ENCODE measurements around the gene ATXN7L1.
A peak's percentile ranks its signal among the peaks of the same experiment; 100 is the strongest.

The ATXN7L1 gene

DNA sequence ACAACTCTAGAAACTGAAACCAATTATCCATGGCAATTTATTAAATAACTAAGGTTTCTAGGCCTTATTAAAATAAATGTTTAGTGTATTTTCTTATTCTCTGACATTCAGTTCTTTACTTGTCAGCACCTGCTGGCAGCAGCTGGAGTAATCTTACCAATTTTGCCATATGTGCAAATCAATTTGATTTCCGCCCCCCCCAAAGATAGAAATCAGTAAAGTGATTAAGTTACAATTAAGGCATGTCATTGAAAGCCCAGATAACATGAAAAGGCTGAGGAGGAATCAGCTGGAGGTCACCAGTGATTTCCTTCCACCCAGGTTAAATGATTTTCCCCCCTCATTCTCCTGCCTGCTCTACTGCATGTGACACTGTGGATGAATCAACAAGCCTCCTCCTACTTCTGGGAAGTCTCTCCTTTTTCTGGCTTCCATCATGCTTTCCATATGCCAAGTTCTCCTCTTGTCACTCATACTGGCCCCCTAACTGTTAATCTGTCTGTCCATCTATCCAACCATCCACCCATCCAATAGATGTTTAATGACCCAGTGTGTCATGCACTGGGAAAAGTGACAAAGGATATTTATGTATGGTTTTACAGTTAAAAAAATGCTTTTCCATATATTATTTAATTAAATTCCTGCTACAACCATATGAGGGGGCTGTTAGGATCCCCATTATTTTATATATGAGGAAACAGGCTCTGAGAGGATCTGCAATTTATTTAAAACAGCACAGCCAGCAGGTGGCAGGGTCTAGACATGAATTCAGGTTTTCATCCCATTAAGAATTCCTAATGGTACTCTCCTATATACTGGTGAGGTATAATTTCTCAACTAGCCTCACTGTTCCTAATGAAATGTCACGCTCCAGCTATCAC is 116.5 kb downstream of the ATXN7L1 start:
- DNase-seq (ENCODE audit: low read depth), result no peak
- H3K4me3 ChIP-seq (ENCODE audit: low read depth, low read length), result no peak overlapping the region
- TF ChIP-seq, protein P1, sequence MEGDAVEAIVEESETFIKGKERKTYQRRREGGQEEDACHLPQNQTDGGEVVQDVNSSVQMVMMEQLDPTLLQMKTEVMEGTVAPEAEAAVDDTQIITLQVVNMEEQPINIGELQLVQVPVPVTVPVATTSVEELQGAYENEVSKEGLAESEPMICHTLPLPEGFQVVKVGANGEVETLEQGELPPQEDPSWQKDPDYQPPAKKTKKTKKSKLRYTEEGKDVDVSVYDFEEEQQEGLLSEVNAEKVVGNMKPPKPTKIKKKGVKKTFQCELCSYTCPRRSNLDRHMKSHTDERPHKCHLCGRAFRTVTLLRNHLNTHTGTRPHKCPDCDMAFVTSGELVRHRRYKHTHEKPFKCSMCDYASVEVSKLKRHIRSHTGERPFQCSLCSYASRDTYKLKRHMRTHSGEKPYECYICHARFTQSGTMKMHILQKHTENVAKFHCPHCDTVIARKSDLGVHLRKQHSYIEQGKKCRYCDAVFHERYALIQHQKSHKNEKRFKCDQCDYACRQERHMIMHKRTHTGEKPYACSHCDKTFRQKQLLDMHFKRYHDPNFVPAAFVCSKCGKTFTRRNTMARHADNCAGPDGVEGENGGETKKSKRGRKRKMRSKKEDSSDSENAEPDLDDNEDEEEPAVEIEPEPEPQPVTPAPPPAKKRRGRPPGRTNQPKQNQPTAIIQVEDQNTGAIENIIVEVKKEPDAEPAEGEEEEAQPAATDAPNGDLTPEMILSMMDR (IDR thresholded peaks at IDR 0.05; ENCODE audit: low read depth, low read length, missing control alignments), result peak; percentile 40

DNA sequence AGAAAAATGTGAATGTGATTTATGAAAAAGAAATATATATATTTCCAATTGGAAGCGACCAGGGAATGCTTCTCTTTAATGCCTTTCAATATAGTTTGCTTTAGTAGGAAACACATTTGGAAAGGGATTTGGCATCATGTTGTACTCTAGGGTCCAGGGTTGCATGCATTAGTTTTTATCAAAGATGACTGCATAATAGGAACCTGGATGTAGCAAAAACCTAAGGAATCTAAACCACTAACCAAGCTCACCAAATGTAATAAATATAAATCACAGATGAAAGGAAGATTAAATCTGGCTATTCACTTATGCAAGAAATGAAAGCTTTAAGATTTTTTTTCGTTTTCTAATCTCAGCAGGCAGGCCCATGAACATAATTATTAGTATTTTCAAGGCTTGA is 120.0 kb downstream of the ATXN7L1 start:
- TF ChIP-seq, protein P1 (IDR thresholded peaks at IDR 0.05; ENCODE audit: low read depth, low read length, missing control alignments), result no peak
- no peak for DNase-seq (ENCODE audit: low read depth)
- H3K4me3 ChIP-seq (ENCODE audit: low read depth, low read length), result no peak overlapping the region

DNA sequence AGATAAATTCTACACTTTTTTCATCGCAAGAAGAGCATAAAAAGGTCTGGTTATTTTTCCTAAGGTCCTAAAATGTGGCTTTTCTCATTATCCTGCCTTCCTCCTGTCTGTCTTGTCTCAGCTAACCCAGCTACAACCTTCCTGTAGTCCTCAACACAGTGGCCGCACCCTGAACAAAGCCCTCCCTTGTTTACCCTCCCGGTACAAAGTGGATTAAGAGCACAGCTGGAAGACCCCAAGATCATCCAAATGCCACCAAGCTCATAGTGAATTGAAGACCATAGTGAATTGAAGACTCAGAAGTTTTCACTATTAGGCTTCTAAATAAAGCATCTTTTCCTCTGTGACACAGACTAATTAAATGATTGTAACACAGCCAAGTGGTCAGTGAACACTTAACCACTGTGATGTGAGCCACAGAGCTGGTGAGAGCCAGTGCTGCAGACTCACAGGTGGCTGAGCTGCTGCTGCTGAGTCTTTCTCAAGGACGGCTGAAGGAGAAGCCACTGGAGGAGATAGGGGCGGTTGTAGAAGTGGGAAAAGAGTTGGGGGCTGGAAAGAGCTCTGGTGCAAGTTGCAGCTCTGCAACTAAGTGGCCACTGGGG is 123.6 kb downstream of the ATXN7L1 start:
- DNase-seq (ENCODE audit: low read depth), result no peak
- H3K4me3 ChIP-seq (ENCODE audit: low read depth, low read length), result no peak overlapping the region
- TF ChIP-seq, protein P1 (IDR thresholded peaks at IDR 0.05; ENCODE audit: low read depth, low read length, missing control alignments), result no peak

DNA sequence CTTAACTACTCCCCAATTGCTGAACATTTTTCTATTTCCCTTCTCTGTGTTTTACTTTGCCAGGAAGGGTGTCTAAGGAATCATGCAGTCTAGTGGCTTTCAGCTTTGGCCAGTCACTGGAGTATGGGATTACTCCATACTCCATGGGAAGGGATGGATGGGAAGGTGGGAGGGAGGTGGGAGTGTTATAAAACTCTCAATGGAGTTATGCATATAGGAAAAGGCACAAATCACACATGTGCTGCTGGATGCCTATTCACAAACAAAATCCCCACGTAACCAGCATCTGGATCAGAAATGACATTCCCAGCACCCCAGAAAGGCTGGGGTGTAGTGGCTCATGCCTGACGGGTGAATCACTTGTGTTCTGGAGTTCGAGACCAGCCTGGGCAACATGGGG is 125.3 kb downstream of the ATXN7L1 start:
- DNase-seq (ENCODE audit: low read depth), result no peak
- TF ChIP-seq, protein P1 (IDR thresholded peaks at IDR 0.05; ENCODE audit: low read depth, low read length, missing control alignments), result no peak
- no peak overlapping the region for H3K4me3 ChIP-seq (ENCODE audit: low read depth, low read length)

DNA sequence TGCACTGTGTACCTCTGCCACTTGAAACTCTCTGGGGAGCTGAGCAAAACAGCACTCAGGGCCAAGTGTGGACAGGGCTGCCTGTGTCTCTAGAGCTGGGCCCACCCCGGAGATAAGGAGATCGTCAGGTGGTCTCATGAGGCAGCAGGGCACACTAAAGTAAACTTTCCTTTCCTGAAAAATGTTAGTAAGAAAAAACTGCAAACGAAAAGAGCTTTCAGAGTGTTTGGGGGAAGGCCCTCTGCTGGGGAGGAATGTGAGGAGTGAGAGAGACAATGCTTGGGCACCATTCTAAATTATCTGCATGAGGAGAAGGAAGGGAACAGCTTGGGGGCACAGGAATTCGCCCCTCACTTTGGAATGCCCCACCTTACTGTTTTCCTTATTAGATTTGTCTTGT is 127.7 kb downstream of the ATXN7L1 start:
- H3K4me3 ChIP-seq (ENCODE audit: low read depth, low read length), result no peak overlapping the region
- TF ChIP-seq, protein P1 (IDR thresholded peaks at IDR 0.05; ENCODE audit: low read depth, low read length, missing control alignments), result no peak
- DNase-seq (ENCODE audit: low read depth), result no peak

DNA sequence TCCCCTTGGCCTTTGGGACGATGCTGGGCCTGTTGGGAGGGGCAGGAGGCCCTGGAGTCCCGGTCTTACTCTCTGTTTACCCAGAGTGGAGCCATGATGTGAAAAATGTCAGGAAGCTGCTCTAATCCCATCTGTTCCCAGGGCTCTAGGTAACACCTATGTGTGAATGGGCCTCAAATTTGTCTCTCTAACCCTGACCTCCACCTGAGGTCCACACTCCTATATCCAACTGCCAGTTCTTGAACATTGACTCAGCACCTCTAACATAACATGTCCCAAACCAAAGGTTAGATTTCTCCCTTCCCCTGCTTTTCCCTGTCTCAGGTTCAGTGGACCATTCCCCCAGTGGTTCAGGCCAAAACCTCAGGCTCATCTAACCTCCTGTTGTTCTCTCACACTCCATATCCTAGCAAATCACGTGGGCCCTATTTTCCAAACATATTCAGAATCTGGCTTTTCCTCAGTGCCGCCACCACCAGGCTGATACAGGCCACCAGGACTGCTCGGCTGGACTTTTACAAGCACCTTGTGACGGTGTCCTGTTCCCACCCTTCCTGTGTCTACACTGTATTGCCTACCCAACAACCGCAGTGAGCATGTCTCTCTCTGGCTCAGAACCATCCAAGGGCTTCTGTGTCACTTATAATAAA is 130.6 kb downstream of the ATXN7L1 start:
- TF ChIP-seq, protein P1 (IDR thresholded peaks at IDR 0.05; ENCODE audit: low read depth, low read length, missing control alignments), result no peak
- no peak for DNase-seq (ENCODE audit: low read depth)
- H3K4me3 ChIP-seq (ENCODE audit: low read depth, low read length), result no peak overlapping the region

All from GM12864 (cell line).